Measurements from ENCODE around the gene IL26. TPM values are rescaled to one million over a fixed set of nuclear protein-coding genes. Genes with fewer than 3 reads are reported as not detected.

IL26 gene
- total RNA-seq, 1 donor from 2014 or later, result not detected

DNA sequence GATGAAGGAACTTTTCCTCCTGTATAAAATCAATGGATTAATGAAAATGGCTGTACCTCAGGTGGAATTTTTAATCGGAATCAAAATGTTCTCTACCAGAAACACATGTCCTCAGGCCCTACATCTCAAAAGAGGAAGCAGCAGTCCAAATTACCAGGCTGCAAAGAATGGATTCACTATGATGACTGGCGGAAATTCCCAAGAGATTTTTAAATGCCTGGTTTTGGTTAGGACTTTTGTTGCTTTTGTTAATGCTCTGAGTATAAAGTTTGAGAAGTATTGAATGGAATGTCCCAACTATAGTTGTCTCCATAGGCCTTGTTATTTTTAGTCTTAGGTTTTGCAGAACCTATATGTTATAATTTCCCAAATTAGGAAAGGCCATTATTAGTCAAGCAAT lies 54.9 kb downstream of the IL26 start:
- DNase-seq (ENCODE audit: extremely low spot score, unreplicated experiment), result no peak
- Mint-ChIP-seq H3K27ac (ENCODE audit: unreplicated experiment) (no peak overlapping the region), H3K9me3 (ENCODE audit: unreplicated experiment) (no peaks in the 10 kb centered on the region), H3K27me3 (ENCODE audit: unreplicated experiment) (peaks cover 22% of the 10 kb centered on the region), H3K4me1 (ENCODE audit: unreplicated experiment) (peaks cover 2% of the 10 kb centered on the region), H3K4me3 (ENCODE audit: unreplicated experiment) (no peak overlapping the region), H3K36me3 (ENCODE audit: unreplicated experiment) (no peaks in the 10 kb centered on the region)
- TF ChIP-seq, protein P1, sequence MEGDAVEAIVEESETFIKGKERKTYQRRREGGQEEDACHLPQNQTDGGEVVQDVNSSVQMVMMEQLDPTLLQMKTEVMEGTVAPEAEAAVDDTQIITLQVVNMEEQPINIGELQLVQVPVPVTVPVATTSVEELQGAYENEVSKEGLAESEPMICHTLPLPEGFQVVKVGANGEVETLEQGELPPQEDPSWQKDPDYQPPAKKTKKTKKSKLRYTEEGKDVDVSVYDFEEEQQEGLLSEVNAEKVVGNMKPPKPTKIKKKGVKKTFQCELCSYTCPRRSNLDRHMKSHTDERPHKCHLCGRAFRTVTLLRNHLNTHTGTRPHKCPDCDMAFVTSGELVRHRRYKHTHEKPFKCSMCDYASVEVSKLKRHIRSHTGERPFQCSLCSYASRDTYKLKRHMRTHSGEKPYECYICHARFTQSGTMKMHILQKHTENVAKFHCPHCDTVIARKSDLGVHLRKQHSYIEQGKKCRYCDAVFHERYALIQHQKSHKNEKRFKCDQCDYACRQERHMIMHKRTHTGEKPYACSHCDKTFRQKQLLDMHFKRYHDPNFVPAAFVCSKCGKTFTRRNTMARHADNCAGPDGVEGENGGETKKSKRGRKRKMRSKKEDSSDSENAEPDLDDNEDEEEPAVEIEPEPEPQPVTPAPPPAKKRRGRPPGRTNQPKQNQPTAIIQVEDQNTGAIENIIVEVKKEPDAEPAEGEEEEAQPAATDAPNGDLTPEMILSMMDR (IDR thresholded peaks at IDR 0.05), result no peak

DNA sequence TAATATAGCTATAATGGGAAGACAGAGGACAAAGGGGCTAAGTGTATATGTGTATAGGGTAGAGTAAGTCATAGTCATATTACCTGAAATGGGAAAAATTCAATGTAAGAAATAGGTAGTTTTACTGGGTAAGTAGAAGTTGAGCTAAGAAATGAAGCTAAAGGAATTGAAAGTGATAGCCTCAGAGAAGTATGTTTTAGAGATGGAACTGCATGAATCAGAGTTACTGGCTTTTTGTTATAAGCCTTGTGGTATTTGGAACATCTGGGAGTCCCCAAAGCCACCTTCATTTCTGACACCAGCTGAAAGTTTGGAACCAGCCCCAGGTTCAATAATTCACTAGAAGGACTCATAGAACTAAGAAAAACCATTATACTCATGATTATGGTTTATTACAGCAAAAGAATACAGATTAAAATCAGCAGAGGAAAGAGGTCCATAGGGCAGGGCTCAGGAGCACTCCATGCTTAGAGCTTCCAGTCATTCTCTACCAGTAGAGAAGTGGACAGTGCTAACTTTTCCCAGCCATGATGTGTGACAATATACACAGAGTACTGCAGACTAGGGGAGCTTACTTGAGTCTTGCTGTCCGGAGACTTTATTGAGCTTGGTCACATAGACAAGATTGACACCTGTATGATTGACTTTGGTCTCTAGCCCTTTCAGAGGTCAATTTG lies 56.3 kb downstream of the IL26 start:
- TF ChIP-seq, protein P1 (IDR thresholded peaks at IDR 0.05), result no peak

DNA sequence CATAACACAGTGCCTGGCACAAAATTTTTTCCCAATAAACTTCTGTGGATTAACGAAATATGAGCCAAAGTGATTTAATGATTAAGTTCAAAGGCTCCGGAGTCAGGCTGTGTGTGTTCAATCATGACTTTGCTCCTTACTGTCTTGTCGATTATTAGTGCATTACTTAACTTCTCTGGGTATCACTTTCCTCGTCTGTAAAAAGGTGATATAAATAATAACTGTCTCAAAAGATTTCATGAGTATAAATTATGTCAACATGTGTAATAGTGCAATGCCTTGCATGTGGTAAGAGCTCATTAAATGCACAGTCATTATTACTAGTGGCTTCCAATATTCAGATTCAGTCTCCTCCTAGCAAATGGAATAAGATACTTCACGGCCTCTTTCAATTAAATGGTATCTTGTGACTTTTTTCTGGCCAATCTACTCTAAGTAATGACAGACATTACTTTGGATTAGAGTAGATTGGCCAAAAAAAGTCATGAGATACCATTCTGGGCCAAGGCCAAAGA lies 59.2 kb downstream of the IL26 start:
- DNase-seq (ENCODE audit: extremely low spot score, unreplicated experiment), result no peak
- Mint-ChIP-seq H3K9me3 (ENCODE audit: unreplicated experiment) (no peaks in the 10 kb centered on the region), H3K27me3 (ENCODE audit: unreplicated experiment) (peaks cover 30% of the 10 kb centered on the region), H3K4me3 (ENCODE audit: unreplicated experiment) (no peak overlapping the region), H3K27ac (ENCODE audit: unreplicated experiment) (no peak overlapping the region), H3K4me1 (ENCODE audit: unreplicated experiment) (peaks cover 2% of the 10 kb centered on the region), H3K36me3 (ENCODE audit: unreplicated experiment) (no peaks in the 10 kb centered on the region)
- TF ChIP-seq, protein P1 (IDR thresholded peaks at IDR 0.05), result no peak

More for the DNA sequence above, 56.3 kb downstream of the IL26 start:
- Mint-ChIP-seq H3K4me3 (ENCODE audit: unreplicated experiment) (no peak overlapping the region), H3K27me3 (ENCODE audit: unreplicated experiment) (peaks cover 20% of the 10 kb centered on the region), H3K36me3 (ENCODE audit: unreplicated experiment) (no peaks in the 10 kb centered on the region), H3K9me3 (ENCODE audit: unreplicated experiment) (no peaks in the 10 kb centered on the region), H3K4me1 (ENCODE audit: unreplicated experiment) (peaks cover 2% of the 10 kb centered on the region), H3K27ac (ENCODE audit: unreplicated experiment) (no peak overlapping the region)
- no peak for DNase-seq (ENCODE audit: extremely low spot score, unreplicated experiment)

DNA sequence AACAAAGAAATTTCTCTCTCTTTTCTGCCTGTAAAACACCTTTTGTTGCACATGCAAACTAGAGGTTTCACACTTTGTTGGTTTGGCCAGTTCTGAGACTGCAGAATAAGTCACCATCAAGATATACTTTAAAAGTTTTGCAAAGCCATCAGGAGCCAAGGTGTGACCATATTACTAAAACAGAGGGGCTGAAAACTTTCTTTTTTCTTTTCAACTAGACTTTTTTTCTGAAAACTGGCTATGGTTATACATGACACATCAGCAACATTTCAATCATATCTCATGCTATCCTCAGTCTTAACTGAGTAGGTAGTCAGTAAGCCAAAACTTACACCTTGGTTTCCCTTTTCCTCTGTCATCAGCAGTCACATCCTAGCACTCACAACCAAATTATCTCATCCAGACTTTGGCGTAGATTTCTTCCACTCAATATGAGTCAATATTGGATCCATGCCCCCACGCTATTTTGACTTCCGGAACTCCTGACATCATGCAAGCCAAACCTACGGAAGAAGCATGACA lies 62.0 kb downstream of the IL26 start:
- Mint-ChIP-seq H3K4me3 (ENCODE audit: unreplicated experiment) (no peak overlapping the region), H3K4me1 (ENCODE audit: unreplicated experiment) (no peaks in the 10 kb centered on the region), H3K36me3 (ENCODE audit: unreplicated experiment) (no peaks in the 10 kb centered on the region), H3K27me3 (ENCODE audit: unreplicated experiment) (peaks cover 44% of the 10 kb centered on the region), H3K27ac (ENCODE audit: unreplicated experiment) (no peak overlapping the region), H3K9me3 (ENCODE audit: unreplicated experiment) (no peaks in the 10 kb centered on the region)
- DNase-seq (ENCODE audit: extremely low spot score, unreplicated experiment), result no peak
- TF ChIP-seq, protein P1 (IDR thresholded peaks at IDR 0.05), result no peak

DNA sequence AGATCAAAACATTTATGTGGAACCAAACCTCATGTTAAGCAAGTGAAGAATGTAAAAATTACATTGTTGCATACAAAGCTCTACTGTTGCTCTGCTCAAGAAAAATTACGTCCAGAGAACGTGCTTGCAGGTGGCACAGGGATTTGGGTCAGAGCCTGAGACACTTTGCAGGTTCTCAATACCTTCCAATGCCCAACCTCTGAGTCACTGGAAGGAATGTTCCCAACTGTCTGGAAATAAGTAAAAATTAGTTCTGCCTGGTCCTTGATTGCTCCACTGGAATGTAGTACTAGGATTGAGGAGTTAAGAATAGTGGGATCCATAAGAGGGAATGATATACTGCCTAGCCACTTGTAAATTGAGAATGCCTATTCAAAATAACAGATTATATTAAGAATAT lies 63.2 kb downstream of the IL26 start:
- TF ChIP-seq, protein P1 (IDR thresholded peaks at IDR 0.05), result no peak
- Mint-ChIP-seq H3K4me3 (ENCODE audit: unreplicated experiment) (no peak overlapping the region), H3K36me3 (ENCODE audit: unreplicated experiment) (no peaks in the 10 kb centered on the region), H3K27me3 (ENCODE audit: unreplicated experiment) (peaks cover 52% of the 10 kb centered on the region), H3K9me3 (ENCODE audit: unreplicated experiment) (no peaks in the 10 kb centered on the region), H3K4me1 (ENCODE audit: unreplicated experiment) (no peaks in the 10 kb centered on the region), H3K27ac (ENCODE audit: unreplicated experiment) (no peak overlapping the region)
- no peak for DNase-seq (ENCODE audit: extremely low spot score, unreplicated experiment)
